ENCODE data around the gene CALCOCO2. TPM values are rescaled to one million over a fixed set of nuclear protein-coding genes. Genes with fewer than 3 reads are reported as not detected.

CALCOCO2 gene
- total and polyA plus RNA-seq, 10 of the 15 experiments (the other 5 are each of a cell fraction or from before 2014, with no cell fraction given): 20.2 to 138 (median 53.1) TPM

DNA sequence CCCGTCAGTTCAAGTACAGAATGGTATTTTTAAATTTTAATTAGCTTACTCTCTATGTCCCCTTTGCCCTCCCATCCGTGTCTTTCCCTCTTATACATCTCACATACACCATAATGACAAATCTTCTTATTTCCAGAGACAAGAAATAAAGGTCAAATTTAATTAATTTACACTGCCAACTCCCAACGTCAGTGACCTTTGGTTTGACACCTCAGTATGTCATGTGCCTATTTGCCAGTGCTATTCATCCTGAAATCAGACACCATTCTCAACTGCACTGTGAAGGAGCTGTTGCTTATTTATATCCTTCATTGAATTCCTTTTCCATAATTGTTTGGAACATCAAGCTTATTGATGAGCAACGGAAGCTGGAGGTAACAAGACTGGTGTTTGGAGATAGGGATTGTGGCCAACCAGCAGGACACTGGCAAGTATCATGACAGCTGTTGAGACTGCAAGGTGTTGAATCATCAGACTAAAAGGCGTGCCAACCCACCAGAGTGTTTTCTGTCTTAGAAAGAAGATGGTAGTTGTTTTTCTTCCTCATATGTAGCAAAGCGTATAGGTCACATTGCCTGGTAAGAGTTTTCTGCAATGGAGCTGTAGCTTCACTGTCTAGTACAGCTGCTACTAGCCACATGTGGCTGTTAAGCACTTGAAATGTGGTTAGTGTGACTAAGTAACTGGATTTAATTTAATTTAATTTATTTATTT, 12.5 kb downstream of the CALCOCO2 start:
- H4K20me1 ChIP-seq (ENCODE audit: control insufficient read depth, insufficient read depth): no peaks in the 10 kb centered on the region
- TSS peak; percentile 57 for BruUV-seq (replicated peaks)
- TF ChIP-seq, protein P1, sequence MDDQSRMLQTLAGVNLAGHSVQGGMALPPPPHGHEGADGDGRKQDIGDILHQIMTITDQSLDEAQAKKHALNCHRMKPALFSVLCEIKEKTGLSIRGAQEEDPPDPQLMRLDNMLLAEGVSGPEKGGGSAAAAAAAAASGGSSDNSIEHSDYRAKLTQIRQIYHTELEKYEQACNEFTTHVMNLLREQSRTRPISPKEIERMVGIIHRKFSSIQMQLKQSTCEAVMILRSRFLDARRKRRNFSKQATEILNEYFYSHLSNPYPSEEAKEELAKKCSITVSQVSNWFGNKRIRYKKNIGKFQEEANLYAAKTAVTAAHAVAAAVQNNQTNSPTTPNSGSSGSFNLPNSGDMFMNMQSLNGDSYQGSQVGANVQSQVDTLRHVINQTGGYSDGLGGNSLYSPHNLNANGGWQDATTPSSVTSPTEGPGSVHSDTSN (IDR thresholded peaks at IDR 0.05; ENCODE audit: insufficient replicate concordance, low read depth, low read length): no peak
- TF ChIP-seq SUZ12 (IDR thresholded peaks at IDR 0.05; ENCODE audit: unreplicated experiment): no peak
- no peak for TF ChIP-seq MYB (IDR thresholded peaks at IDR 0.05; ENCODE audit: borderline replicate concordance, low read depth, low read length)
- TF ChIP-seq, protein P2, sequence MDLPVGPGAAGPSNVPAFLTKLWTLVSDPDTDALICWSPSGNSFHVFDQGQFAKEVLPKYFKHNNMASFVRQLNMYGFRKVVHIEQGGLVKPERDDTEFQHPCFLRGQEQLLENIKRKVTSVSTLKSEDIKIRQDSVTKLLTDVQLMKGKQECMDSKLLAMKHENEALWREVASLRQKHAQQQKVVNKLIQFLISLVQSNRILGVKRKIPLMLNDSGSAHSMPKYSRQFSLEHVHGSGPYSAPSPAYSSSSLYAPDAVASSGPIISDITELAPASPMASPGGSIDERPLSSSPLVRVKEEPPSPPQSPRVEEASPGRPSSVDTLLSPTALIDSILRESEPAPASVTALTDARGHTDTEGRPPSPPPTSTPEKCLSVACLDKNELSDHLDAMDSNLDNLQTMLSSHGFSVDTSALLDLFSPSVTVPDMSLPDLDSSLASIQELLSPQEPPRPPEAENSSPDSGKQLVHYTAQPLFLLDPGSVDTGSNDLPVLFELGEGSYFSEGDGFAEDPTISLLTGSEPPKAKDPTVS (IDR thresholded peaks at IDR 0.05; ENCODE audit: low read depth, low read length): no peak
- TF ChIP-seq KLF5 (IDR thresholded peaks at IDR 0.05; ENCODE audit: partially characterized antibody): no peak
- no peak for TF ChIP-seq ZNF622 (IDR thresholded peaks at IDR 0.05)
- no peak for TF ChIP-seq ZBED1 (IDR thresholded peaks at IDR 0.05; ENCODE audit: borderline replicate concordance)
- TF ChIP-seq, protein P3, sequence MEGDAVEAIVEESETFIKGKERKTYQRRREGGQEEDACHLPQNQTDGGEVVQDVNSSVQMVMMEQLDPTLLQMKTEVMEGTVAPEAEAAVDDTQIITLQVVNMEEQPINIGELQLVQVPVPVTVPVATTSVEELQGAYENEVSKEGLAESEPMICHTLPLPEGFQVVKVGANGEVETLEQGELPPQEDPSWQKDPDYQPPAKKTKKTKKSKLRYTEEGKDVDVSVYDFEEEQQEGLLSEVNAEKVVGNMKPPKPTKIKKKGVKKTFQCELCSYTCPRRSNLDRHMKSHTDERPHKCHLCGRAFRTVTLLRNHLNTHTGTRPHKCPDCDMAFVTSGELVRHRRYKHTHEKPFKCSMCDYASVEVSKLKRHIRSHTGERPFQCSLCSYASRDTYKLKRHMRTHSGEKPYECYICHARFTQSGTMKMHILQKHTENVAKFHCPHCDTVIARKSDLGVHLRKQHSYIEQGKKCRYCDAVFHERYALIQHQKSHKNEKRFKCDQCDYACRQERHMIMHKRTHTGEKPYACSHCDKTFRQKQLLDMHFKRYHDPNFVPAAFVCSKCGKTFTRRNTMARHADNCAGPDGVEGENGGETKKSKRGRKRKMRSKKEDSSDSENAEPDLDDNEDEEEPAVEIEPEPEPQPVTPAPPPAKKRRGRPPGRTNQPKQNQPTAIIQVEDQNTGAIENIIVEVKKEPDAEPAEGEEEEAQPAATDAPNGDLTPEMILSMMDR (IDR thresholded peaks at IDR 0.05 in 2 of 3, conservative IDR thresholded peaks at IDR 0.05 in 1 of 3; ENCODE audit: control insufficient read depth in 2 of 3, extremely low read depth in 1 of 3, insufficient read depth in 1 of 3, low read depth in 3 of 3, low read length in 3 of 3): no peak
- TF ChIP-seq ZNF384 (IDR thresholded peaks at IDR 0.05; ENCODE audit: borderline replicate concordance, low read depth, low read length): no peak
- TF ChIP-seq, protein P4, sequence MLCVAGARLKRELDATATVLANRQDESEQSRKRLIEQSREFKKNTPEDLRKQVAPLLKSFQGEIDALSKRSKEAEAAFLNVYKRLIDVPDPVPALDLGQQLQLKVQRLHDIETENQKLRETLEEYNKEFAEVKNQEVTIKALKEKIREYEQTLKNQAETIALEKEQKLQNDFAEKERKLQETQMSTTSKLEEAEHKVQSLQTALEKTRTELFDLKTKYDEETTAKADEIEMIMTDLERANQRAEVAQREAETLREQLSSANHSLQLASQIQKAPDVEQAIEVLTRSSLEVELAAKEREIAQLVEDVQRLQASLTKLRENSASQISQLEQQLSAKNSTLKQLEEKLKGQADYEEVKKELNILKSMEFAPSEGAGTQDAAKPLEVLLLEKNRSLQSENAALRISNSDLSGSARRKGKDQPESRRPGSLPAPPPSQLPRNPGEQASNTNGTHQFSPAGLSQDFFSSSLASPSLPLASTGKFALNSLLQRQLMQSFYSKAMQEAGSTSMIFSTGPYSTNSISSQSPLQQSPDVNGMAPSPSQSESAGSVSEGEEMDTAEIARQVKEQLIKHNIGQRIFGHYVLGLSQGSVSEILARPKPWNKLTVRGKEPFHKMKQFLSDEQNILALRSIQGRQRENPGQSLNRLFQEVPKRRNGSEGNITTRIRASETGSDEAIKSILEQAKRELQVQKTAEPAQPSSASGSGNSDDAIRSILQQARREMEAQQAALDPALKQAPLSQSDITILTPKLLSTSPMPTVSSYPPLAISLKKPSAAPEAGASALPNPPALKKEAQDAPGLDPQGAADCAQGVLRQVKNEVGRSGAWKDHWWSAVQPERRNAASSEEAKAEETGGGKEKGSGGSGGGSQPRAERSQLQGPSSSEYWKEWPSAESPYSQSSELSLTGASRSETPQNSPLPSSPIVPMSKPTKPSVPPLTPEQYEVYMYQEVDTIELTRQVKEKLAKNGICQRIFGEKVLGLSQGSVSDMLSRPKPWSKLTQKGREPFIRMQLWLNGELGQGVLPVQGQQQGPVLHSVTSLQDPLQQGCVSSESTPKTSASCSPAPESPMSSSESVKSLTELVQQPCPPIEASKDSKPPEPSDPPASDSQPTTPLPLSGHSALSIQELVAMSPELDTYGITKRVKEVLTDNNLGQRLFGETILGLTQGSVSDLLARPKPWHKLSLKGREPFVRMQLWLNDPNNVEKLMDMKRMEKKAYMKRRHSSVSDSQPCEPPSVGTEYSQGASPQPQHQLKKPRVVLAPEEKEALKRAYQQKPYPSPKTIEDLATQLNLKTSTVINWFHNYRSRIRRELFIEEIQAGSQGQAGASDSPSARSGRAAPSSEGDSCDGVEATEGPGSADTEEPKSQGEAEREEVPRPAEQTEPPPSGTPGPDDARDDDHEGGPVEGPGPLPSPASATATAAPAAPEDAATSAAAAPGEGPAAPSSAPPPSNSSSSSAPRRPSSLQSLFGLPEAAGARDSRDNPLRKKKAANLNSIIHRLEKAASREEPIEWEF (IDR thresholded peaks at IDR 0.05; ENCODE audit: insufficient replicate concordance, low read depth, low read length): no peak

More for the DNA sequence above, 12.5 kb downstream of the CALCOCO2 start:
- SMC1A ChIA-PET (ENCODE audit: uncharacterized antibody, unreplicated experiment): interaction anchor here (0.5 to 4.3 kb wide), 10 partner anchors 9 to 784 kb away, joined by 3 to 29 read pairs (median 3); no protein-coding TSS in a partner anchor
- intact Hi-C loops (cut with micrococcal nuclease; ENCODE audit: unreplicated experiment) (no loop called here), in situ Hi-C loops (cut with MboI) (no loop called here)
- Histone ChIP-seq H3K9me3 (replicated peaks; ENCODE audit: control insufficient read depth, insufficient read depth, low read length) (no peaks in the 10 kb centered on the region), H3K4me1 (ENCODE audit: control insufficient read depth, insufficient read depth, low read length) (peaks cover 22% of the 10 kb centered on the region), H3K79me2 (ENCODE audit: control insufficient read depth, insufficient read depth, low read length) (peaks cover 15% of the 10 kb centered on the region), H3K4me3 (no peak overlapping the region), H3K9ac (ENCODE audit: control insufficient read depth, insufficient read depth, low read length) (no peak overlapping the region), H3K36me3 (ENCODE audit: control insufficient read depth in 2 of 2, insufficient read depth in 2 of 2, low read length in 1 of 2) (peaks cover 1 to 17% of the 10 kb centered on the region in 2 experiments; a peak in 3 of 4 replicates), H3K27me3 (replicated peaks in 1 of 2; ENCODE audit: control insufficient read depth in 2 of 2, insufficient read depth in 2 of 2, low read length in 1 of 2) (no peaks in the 10 kb centered on the region), H3K4me2 (ENCODE audit: control insufficient read depth, insufficient read depth) (no peak overlapping the region), H2AFZ (ENCODE audit: control insufficient read depth, low read depth, low read length) (no peak overlapping the region), H3K27ac (ENCODE audit: control insufficient read depth, insufficient read depth) (no peak overlapping the region)
- CTCF ChIA-PET: interaction anchor here (1.1 to 15.9 kb wide), 5 partner anchors 10 to 39 kb away, joined by 3 to 132 read pairs (median 13); partner anchors contain the start of gene TTLL6
- FAIRE-seq: no peak
- RAD21 ChIA-PET (ENCODE audit: unreplicated experiment): interaction anchor here (1.9 to 2.1 kb wide), 2 partner anchors 8 to 36 kb away, joined by 5 to 7 read pairs; no protein-coding TSS in a partner anchor
- no peak for DNase-seq (ENCODE audit: low read depth, low spot score)
- POLR2A ChIA-PET: interaction anchor here (0.6 to 2.0 kb wide), 2 partner anchors 8 to 17 kb away, joined by 3 to 7 read pairs; no protein-coding TSS in a partner anchor
- no peak for ATAC-seq
- WGBS (ENCODE audit: insufficient coverage, insufficient replicate concordance, low lambda C conversion rate, missing lambda C conversion rate): 95% methylated on average over 6 of the region's 6 CpGs
